CD4-positive, alpha-beta memory T cell (primary cell): ENCODE results near the gene ADAMTSL1. TPM values are rescaled to one million over a fixed set of nuclear protein-coding genes. Genes with fewer than 3 reads are reported as not detected.

Source experiments
- CTCF ChIA-PET: fragments of 350-600 bp; sonication (Branson Sonifier 250); formaldehyde crosslinking; loops from one replicate; lab custom pipeline; 2021; ENCODE audit warnings: inconsistent platforms; ENCODE audit not compliant: partially characterized antibody; lab: Charles Lee
- POLR2A ChIA-PET: fragments of 350-600 bp; sonication (Branson Sonifier 250); formaldehyde crosslinking; loops from one replicate; lab custom pipeline; 2021; ENCODE audit not compliant: partially characterized antibody; lab: Charles Lee
- DNase-seq, 5 donors: peaks; one replicate each; pipeline versions ENCODE4 v3.0.0 to v3.0.0-alpha.2; 2020 to 2022; ENCODE audit warnings: mixed read lengths in 1 of 5
- H3K27ac ChIP-seq: one replicate; pipeline ENCODE4 v1.7.0; 2013; ENCODE audit warnings: low read depth, low read length
- H3K27me3 ChIP-seq: 2 replicates; pipeline ENCODE4 v1.7.0; 2013; ENCODE audit warnings: mild to moderate bottlenecking, low read length, moderate library complexity; ENCODE audit not compliant: insufficient read depth
- H3K36me3 ChIP-seq: 2 replicates; pipeline ENCODE4 v1.7.0; 2013; ENCODE audit warnings: mild to moderate bottlenecking, low read length, moderate library complexity; ENCODE audit not compliant: insufficient read depth
- H3K4me1 ChIP-seq: 2 replicates; pipeline ENCODE4 v1.7.0; 2013; ENCODE audit warnings: mild to moderate bottlenecking, low read length, moderate library complexity; ENCODE audit not compliant: insufficient read depth
- H3K4me3 ChIP-seq, 2 donors: one replicate each; pipeline ENCODE4 v1.7.0; 2013; ENCODE audit warnings: low read length in 2 of 2, mild to moderate bottlenecking in 1 of 2
- H3K9me3 ChIP-seq, 2 donors: one replicate each; pipeline ENCODE4 v1.7.0; 2013; ENCODE audit warnings: low read length in 2 of 2, control low read depth in 1 of 2; ENCODE audit not compliant: control insufficient read depth in 1 of 2
- H3K27ac Mint-ChIP-seq, 7 donors: one replicate each; pipeline ENCODE4 v1.8.0; 2020 to 2021; ENCODE audit warnings: mixed read lengths in 7 of 7, mild to moderate bottlenecking in 6 of 7, inconsistent platforms in 3 of 7, moderate library complexity in 3 of 7
- H3K27me3 Mint-ChIP-seq, 2 donors: one replicate each; pipeline ENCODE4 v1.8.0; 2020 to 2021; ENCODE audit warnings: mixed read lengths in 2 of 2
- H3K36me3 Mint-ChIP-seq, 2 donors: one replicate each; pipeline ENCODE4 v1.8.0; 2020 to 2021; ENCODE audit warnings: mixed read lengths in 2 of 2, inconsistent platforms in 1 of 2, mild to moderate bottlenecking in 1 of 2
- H3K4me1 Mint-ChIP-seq, 4 donors: one replicate each; pipeline ENCODE4 v1.8.0; 2020 to 2021; ENCODE audit warnings: mixed read lengths in 4 of 4, mild to moderate bottlenecking in 1 of 4
- H3K4me3 Mint-ChIP-seq, 8 donors: one replicate each; pipeline ENCODE4 v1.8.0; 2020 to 2021; ENCODE audit warnings: mixed read lengths in 8 of 8, mild to moderate bottlenecking in 7 of 8, moderate library complexity in 6 of 8, inconsistent platforms in 3 of 8
- H3K9me3 Mint-ChIP-seq, 8 donors: one replicate each; pipeline ENCODE4 v1.8.0; 2020 to 2021; ENCODE audit warnings: mixed read lengths in 8 of 8, mild to moderate bottlenecking in 5 of 8, inconsistent platforms in 3 of 8, moderate library complexity in 1 of 8
- intact Hi-C: fragments of 100-400 bp; cut with micrococcal nuclease; formaldehyde crosslinking; loops from one replicate; pipeline ENCODE4 v1.15.1; 2023
- polyA plus RNA-seq, 2 donors: library from polyadenylated mRNA; unstranded; fragments of 300-500 nt; fragmentation: Illumina TruSeq; gene quantifications; one replicate each; pipeline ENCODE4 v1.2.3, GENCODE V29; 2021
- total RNA-seq, 2 experiments: library from RNA; stranded (reverse); gene quantifications; one replicate each; pipeline ENCODE4 v1.2.3, GENCODE V29; 2021

ADAMTSL1 gene
- total and polyA plus RNA-seq, 4 experiments from 2014 or later: not detected

- Mint-ChIP-seq H3K27me3 (peaks cover 2 to 9% of the 10 kb centered on the region in 2 donors), H3K9me3 (no peaks in the 10 kb centered on the region), H3K36me3 (no peaks in the 10 kb centered on the region), H3K4me1 (no peaks in the 10 kb centered on the region), H3K27ac (no peak overlapping the region), H3K4me3 (no peak overlapping the region)
- CTCF ChIA-PET: no interaction called here
- POLR2A ChIA-PET: no interaction called here
- Histone ChIP-seq H3K27me3 (no peaks in the 10 kb centered on the region), H3K36me3 (no peaks in the 10 kb centered on the region), H3K27ac (no peak overlapping the region), H3K4me1 (no peaks in the 10 kb centered on the region), H3K9me3 (no peaks in the 10 kb centered on the region), H3K4me3 (no peak overlapping the region)
- intact Hi-C loops: no loop called here
- no peak for DNase-seq
Measured at GRCh38 chr9:18761742-18762300, 287.9 kb downstream of the ADAMTSL1 start.

DNA sequence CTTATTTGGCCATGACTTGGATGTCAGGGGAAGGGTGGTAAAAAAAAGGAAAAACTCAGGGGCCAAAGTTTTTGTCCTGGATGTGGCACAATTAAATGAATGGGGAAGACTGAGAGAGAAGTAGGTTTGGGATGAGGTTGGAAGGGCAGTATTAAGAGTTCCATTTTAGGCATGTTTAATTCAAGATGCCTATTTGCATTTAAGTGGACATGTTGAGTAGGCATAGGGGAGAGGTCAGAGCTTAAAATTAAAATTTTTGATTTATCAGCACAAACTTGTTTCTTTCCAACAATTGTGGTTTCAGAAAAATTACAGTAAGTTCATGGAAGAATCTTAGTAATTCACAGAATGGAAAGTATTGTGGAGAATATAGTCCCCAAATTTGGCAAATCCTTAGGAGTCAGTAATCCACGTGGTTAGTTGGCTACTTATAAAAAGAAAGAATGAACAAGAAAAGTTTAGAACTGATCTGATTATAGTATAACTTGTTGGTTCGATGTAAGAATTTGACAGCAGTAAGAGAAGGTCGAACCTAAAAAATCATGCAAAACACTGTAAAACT, 293.1 kb downstream of the ADAMTSL1 start:
- H3K36me3 ChIP-seq: no peaks in the 10 kb centered on the region
- H3K4me3 Mint-ChIP-seq: no peak overlapping the region
- no peaks in the 10 kb centered on the region for H3K36me3 Mint-ChIP-seq
- peaks cover 1 to 13% of the 10 kb centered on the region in 2 donors for H3K27me3 Mint-ChIP-seq
- no peak overlapping the region for H3K4me3 ChIP-seq
- H3K4me1 Mint-ChIP-seq: no peaks in the 10 kb centered on the region
- no peak overlapping the region for H3K27ac ChIP-seq
- H3K9me3 Mint-ChIP-seq: no peaks in the 10 kb centered on the region
- H3K27ac Mint-ChIP-seq: no peak overlapping the region
- ChIA-PET POLR2A (no interaction called here), CTCF (no interaction called here)
- H3K4me1 ChIP-seq: no peaks in the 10 kb centered on the region
- intact Hi-C loops: no loop called here
- H3K27me3 ChIP-seq: no peaks in the 10 kb centered on the region
- no peak for DNase-seq
- no peaks in the 10 kb centered on the region for H3K9me3 ChIP-seq

DNA sequence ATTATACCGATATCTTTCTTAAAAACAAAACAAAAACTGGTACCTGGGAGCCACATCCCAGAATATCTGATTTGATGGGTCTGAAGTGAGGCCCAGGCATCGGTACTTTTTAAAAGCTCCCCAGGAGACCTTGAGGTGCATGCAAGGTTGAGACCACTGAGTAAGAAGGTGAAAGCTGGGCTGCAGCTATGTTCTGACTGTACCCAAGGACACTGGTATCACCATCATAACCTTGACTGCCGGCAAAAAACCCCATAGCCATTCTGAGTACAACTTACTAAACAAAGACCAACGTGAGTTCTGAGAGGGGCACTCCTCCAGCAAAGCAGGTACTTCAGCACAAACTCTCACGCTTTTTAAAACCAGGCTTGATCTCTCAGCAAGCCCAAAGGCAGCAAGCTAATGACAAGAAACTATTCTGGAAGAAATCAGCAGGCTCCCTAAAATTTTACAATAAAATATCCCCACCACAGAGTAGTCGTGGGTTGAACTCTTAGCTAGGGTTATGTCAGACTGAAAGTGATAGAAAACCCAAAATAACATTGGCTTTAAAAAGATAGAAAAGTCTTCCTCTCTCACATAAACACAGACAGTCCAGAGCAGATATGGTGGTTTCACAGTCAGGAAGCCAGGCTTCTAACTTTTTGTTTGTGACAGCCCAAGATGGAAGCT, 295.1 kb downstream of the ADAMTSL1 start:
- Mint-ChIP-seq H3K36me3 (no peaks in the 10 kb centered on the region), H3K27ac (no peak overlapping the region), H3K9me3 (no peaks in the 10 kb centered on the region), H3K27me3 (peaks cover 3 to 13% of the 10 kb centered on the region in 2 donors), H3K4me3 (no peak overlapping the region), H3K4me1 (no peaks in the 10 kb centered on the region)
- H3K27me3 ChIP-seq: no peaks in the 10 kb centered on the region
- H3K4me1 ChIP-seq: no peaks in the 10 kb centered on the region
- ChIA-PET POLR2A (no interaction called here), CTCF (no interaction called here)
- no peaks in the 10 kb centered on the region for H3K9me3 ChIP-seq
- H3K36me3 ChIP-seq: no peaks in the 10 kb centered on the region
- no peak for DNase-seq
- intact Hi-C loops: no loop called here
- no peak overlapping the region for H3K27ac ChIP-seq
- H3K4me3 ChIP-seq: no peak overlapping the region

GRCh38 chr9:18770131-18770908, 296.4 kb downstream of the ADAMTSL1 start:
- no peak overlapping the region for H3K4me3 Mint-ChIP-seq
- no peaks in the 10 kb centered on the region for H3K36me3 ChIP-seq
- no peaks in the 10 kb centered on the region for H3K27me3 ChIP-seq
- POLR2A ChIA-PET: no interaction called here
- no peak for DNase-seq
- no peaks in the 10 kb centered on the region for H3K9me3 Mint-ChIP-seq
- H3K9me3 ChIP-seq: no peaks in the 10 kb centered on the region
- H3K36me3 Mint-ChIP-seq: no peaks in the 10 kb centered on the region
- CTCF ChIA-PET: no interaction called here
- no peak overlapping the region for H3K4me3 ChIP-seq
- no peak overlapping the region for H3K27ac Mint-ChIP-seq
- H3K27me3 Mint-ChIP-seq: peaks cover 3 to 13% of the 10 kb centered on the region in 2 donors
- H3K4me1 Mint-ChIP-seq: no peaks in the 10 kb centered on the region
- H3K4me1 ChIP-seq: no peaks in the 10 kb centered on the region
- H3K27ac ChIP-seq: no peak overlapping the region
- intact Hi-C loops: no loop called here

DNA sequence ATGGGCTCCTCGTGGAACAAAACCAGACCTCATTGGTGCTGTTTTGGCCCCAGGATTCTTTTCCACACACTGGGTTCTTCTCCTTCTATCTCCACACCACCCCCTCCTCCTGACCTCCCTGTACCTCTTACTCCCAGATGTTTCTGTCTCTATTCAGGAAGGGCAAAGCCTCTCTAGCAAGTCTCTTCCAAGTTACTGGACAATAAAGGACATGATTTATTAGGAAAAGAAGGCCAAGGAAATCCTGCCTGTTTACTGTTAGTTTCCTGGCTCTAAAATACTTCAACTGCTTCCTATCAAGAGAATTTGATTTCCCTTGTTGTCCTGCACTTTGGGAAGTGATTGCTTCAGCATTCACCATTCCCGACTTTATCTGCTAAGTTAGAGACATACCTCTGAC, 297.1 kb downstream of the ADAMTSL1 start:
- Mint-ChIP-seq H3K27me3 (peaks cover 3 to 11% of the 10 kb centered on the region in 2 donors), H3K36me3 (no peaks in the 10 kb centered on the region), H3K27ac (no peak overlapping the region), H3K9me3 (no peaks in the 10 kb centered on the region), H3K4me3 (no peak overlapping the region), H3K4me1 (no peaks in the 10 kb centered on the region)
- no peak overlapping the region for H3K27ac ChIP-seq
- ChIA-PET POLR2A (no interaction called here), CTCF (no interaction called here)
- H3K4me3 ChIP-seq: no peak overlapping the region
- no peaks in the 10 kb centered on the region for H3K9me3 ChIP-seq
- no peaks in the 10 kb centered on the region for H3K36me3 ChIP-seq
- H3K4me1 ChIP-seq: no peaks in the 10 kb centered on the region
- H3K27me3 ChIP-seq: no peaks in the 10 kb centered on the region
- DNase-seq: no peak
- intact Hi-C loops: no loop called here

DNA sequence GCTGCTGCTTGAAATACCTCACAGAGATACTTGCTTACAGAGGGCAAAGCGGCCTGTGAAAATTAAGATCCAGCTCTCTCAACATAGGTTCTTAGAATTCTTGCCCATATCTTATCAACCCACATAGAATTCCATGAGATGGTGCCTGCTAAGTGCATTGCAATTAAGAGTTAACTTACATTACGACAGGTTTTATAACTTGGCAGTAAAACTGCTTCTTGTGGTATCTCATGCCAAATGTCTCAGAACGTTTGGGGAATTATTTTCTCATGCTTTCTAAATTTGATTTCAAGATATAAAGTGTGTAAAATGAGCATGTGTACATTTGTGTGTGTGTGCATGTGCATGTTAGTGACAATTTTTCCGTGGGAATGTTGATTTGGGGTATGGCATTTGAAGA, 297.8 kb downstream of the ADAMTSL1 start:
- Histone ChIP-seq H3K36me3 (no peaks in the 10 kb centered on the region), H3K4me1 (no peaks in the 10 kb centered on the region), H3K27me3 (no peaks in the 10 kb centered on the region), H3K27ac (no peak overlapping the region), H3K9me3 (no peaks in the 10 kb centered on the region), H3K4me3 (no peak overlapping the region)
- DNase-seq: no peak
- no peaks in the 10 kb centered on the region for H3K9me3 Mint-ChIP-seq
- peaks cover 3 to 5% of the 10 kb centered on the region in 2 donors for H3K27me3 Mint-ChIP-seq
- ChIA-PET CTCF (no interaction called here), POLR2A (no interaction called here)
- intact Hi-C loops: no loop called here
- no peaks in the 10 kb centered on the region for H3K4me1 Mint-ChIP-seq
- no peak overlapping the region for H3K4me3 Mint-ChIP-seq
- no peaks in the 10 kb centered on the region for H3K36me3 Mint-ChIP-seq
- no peak overlapping the region for H3K27ac Mint-ChIP-seq

DNA sequence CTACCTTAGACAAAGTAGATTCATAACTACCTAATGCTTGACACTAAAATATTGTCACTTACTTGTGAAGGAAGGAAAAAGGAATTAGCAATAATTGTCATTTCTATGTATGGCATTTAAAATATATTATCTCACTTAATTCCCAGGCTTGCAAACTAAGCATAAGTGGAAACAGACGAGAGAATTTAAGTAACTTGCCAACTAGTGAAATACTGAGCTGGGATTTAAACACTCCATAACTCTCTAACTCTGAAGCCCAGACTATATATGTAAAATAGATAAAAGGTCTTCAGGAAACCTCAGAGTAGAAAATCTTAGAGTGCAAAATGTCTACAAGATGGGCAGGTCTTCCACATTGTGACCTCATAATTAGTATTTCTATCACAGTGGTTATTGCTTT, 301.3 kb downstream of the ADAMTSL1 start:
- Histone ChIP-seq H3K4me3 (no peak overlapping the region), H3K27me3 (no peaks in the 10 kb centered on the region), H3K4me1 (no peaks in the 10 kb centered on the region), H3K27ac (no peak overlapping the region), H3K36me3 (no peaks in the 10 kb centered on the region), H3K9me3 (no peaks in the 10 kb centered on the region)
- intact Hi-C loops: no loop called here
- ChIA-PET POLR2A (no interaction called here), CTCF (no interaction called here)
- no peaks in the 10 kb centered on the region for H3K4me1 Mint-ChIP-seq
- H3K27ac Mint-ChIP-seq: no peak overlapping the region
- H3K27me3 Mint-ChIP-seq: peaks cover 0 to 3% of the 10 kb centered on the region in 2 donors
- H3K9me3 Mint-ChIP-seq: no peaks in the 10 kb centered on the region
- no peak for DNase-seq
- H3K4me3 Mint-ChIP-seq: no peak overlapping the region
- no peaks in the 10 kb centered on the region for H3K36me3 Mint-ChIP-seq
